Measurements from ENCODE around the gene FAM78A.
"Not testable (repeated sequence)": the region's sequence is repeated elsewhere in the genome, so short reads cannot be mapped to it uniquely, and the experiment has no call there.

The FAM78A gene

GRCh38 chr9:131262327-131263032, 13.8 kb downstream of the FAM78A start:
- DNase-seq, result peak; percentile 80

- no peak for DNase-seq
Measured at GRCh38 chr9:131260751-131261452, 15.4 kb downstream of the FAM78A start.

GRCh38 chr9:131259916-131260597, 16.3 kb downstream of the FAM78A start:
- DNase-seq, result no peak

- DNase-seq, result no peak
Measured at GRCh38 chr9:131259432-131259898, 16.8 kb downstream of the FAM78A start.

- no peak for DNase-seq
Measured at GRCh38 chr9:131258698-131259431, 17.4 kb downstream of the FAM78A start.

GRCh38 chr9:131258186-131258585, 18.1 kb downstream of the FAM78A start:
- no peak for DNase-seq

GRCh38 chr9:131257266-131258025, 18.9 kb downstream of the FAM78A start:
- no peak for DNase-seq

- DNase-seq, result no peak
Measured at GRCh38 chr9:131255676-131256197, 20.6 kb downstream of the FAM78A start.

GRCh38 chr9:131254626-131255025, 21.7 kb downstream of the FAM78A start:
- no peak for DNase-seq

GRCh38 chr9:131253891-131254491, 22.3 kb downstream of the FAM78A start:
- peak; percentile 95 for DNase-seq

- no peak for DNase-seq
Measured at GRCh38 chr9:131252120-131252519, 24.2 kb downstream of the FAM78A start.

- DNase-seq, result no peak
Measured at GRCh38 chr9:131246618-131247017, 29.7 kb downstream of the FAM78A start.

- not testable (repeated sequence) for DNase-seq
Measured at GRCh38 chr9:131244331-131244730, 32.0 kb downstream of the FAM78A start.

- DNase-seq, result no peak
Measured at GRCh38 chr9:131240047-131240921, 36.0 kb downstream of the FAM78A start.

- DNase-seq, result no peak
Measured at GRCh38 chr9:131239161-131239975, 36.9 kb downstream of the FAM78A start.

GRCh38 chr9:131238402-131239021, 37.8 kb downstream of the FAM78A start:
- peak; percentile 94 for DNase-seq

GRCh38 chr9:131237931-131238401, 38.3 kb downstream of the FAM78A start:
- peak; percentile 91 for DNase-seq

- no peak for DNase-seq
Measured at GRCh38 chr9:131237291-131237690, 39.0 kb downstream of the FAM78A start.

- DNase-seq, result no peak
Measured at GRCh38 chr9:131236761-131237160, 39.5 kb downstream of the FAM78A start.
